ENCODE data around the gene UBL7. TPM values are rescaled to one million over a fixed set of nuclear protein-coding genes. Genes with fewer than 3 reads are reported as not detected.

The UBL7 gene
- polyA plus RNA-seq, 3 donors = 43.4 to 103 (median 95.1) TPM

DNA sequence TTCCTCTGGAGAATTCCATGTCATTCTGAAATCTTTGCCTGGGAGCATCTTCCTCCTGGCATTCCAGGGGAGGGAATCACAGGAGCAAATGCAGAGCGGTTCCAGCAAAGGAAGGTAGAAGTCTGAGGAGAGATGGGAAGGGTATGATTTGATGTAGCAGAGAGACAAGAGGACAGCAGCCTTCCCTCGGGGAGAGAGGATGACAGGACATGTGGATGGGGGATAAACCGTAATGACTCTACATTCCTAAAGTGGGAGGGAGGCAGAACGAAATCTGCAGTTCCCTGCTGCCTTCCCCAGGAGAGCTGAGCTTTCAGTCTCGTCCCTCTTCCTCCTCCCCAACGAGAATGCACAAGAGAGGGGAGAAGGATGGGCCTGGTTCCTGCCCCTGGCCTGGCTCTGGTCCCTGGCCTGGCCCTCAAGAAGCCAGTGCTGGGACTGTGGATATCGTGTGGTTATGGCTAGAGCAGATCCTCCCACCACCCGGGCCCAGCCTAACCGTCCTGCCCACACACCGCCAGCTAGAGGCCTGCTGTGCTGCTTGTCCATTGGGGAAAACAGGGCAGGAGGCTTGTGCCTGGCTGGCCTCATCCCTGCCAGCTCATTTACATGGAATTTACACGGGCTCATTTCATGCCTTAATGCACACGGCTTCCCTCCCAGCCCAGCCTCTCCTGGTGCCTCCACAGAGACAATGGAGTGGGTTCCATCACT lies 53.8 kb downstream of the UBL7 start:
- TF ChIP-seq, protein P1, sequence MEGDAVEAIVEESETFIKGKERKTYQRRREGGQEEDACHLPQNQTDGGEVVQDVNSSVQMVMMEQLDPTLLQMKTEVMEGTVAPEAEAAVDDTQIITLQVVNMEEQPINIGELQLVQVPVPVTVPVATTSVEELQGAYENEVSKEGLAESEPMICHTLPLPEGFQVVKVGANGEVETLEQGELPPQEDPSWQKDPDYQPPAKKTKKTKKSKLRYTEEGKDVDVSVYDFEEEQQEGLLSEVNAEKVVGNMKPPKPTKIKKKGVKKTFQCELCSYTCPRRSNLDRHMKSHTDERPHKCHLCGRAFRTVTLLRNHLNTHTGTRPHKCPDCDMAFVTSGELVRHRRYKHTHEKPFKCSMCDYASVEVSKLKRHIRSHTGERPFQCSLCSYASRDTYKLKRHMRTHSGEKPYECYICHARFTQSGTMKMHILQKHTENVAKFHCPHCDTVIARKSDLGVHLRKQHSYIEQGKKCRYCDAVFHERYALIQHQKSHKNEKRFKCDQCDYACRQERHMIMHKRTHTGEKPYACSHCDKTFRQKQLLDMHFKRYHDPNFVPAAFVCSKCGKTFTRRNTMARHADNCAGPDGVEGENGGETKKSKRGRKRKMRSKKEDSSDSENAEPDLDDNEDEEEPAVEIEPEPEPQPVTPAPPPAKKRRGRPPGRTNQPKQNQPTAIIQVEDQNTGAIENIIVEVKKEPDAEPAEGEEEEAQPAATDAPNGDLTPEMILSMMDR (IDR thresholded peaks at IDR 0.05) = no peak
- no peak overlapping the region for H3K4me3 Mint-ChIP-seq
- Histone ChIP-seq H3K4me1 (ENCODE audit: control insufficient read depth in 1 of 2, insufficient read depth in 2 of 2, low read length in 2 of 2) (peaks cover 21 to 24% of the 10 kb centered on the region in 2 donors), H3K27ac (ENCODE audit: low read depth in 1 of 2, low read length in 2 of 2) (no peak overlapping the region), H3K4me3 (replicated peaks in 1 of 3; ENCODE audit: low read depth in 2 of 3, low read length in 3 of 3) (no peak overlapping the region), H4K20me1 (ENCODE audit: insufficient read depth, low read length) (no peaks in the 10 kb centered on the region), H3K9me3 (replicated peaks in 1 of 2; ENCODE audit: control insufficient read depth in 1 of 2, insufficient read depth in 1 of 2, low read length in 2 of 2) (no peaks in the 10 kb centered on the region), H3K9ac (ENCODE audit: insufficient read depth, low read length, poor library complexity, severe bottlenecking) (no peak overlapping the region), H2AFZ (ENCODE audit: insufficient read depth, low read depth, low read length, poor library complexity, severe bottlenecking) (no peak overlapping the region), H3K79me2 (ENCODE audit: insufficient read depth, low read length) (no peaks in the 10 kb centered on the region), H3K27me3 (ENCODE audit: control insufficient read depth in 2 of 2, insufficient read depth in 2 of 2, low read length in 2 of 2) (no peaks in the 10 kb centered on the region), H3K4me2 (replicated peaks; ENCODE audit: extremely low read depth, low read length, poor library complexity, severe bottlenecking) (no peak overlapping the region), H3K36me3 (replicated peaks in 1 of 2; ENCODE audit: control insufficient read depth in 1 of 2, insufficient read depth in 2 of 2, low read length in 2 of 2) (no peaks in the 10 kb centered on the region)
- H3K27me3 Mint-ChIP-seq (ENCODE audit: low read depth in 3 of 3) = peaks cover 4 to 8% (median 7%) of the 10 kb centered on the region in 3 donors
- H3K4me1 Mint-ChIP-seq = peaks cover 24% of the 10 kb centered on the region
- peaks cover 0 to 2% (median 0%) of the 10 kb centered on the region in 7 donors for H3K9me3 Mint-ChIP-seq
- no peaks in the 10 kb centered on the region for H3K36me3 Mint-ChIP-seq
- intact Hi-C loops (cut with micrococcal nuclease) = no loop called here
- no peak overlapping the region for H3K27ac Mint-ChIP-seq
- DNase-seq = no peak
- 87% methylated on average over 6 of the region's 12 CpGs for WGBS (ENCODE audit: insufficient coverage)

DNA sequence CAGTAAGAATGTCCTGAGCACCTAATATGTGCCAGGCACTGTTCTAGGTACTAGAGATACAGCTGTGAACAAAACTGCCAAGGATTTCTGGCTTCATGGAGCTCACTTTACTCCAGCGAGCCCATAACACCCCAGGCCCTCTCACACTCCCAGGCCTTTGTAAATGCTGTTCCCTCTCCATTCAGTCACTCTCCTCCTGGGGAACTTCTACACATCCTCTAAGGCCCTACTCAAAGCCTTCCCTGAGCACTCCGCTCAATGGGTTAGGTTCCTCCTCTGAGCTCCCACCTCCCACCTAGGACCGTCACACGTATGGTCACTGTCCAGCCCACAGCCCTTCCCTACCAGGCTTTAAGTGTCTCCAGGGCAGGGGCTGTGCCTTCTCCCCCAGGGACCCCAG lies 54.4 kb downstream of the UBL7 start:
- Mint-ChIP-seq H3K27me3 (ENCODE audit: low read depth in 3 of 3) (peaks cover 8 to 13% (median 8%) of the 10 kb centered on the region in 3 donors), H3K27ac (no peak overlapping the region), H3K36me3 (no peaks in the 10 kb centered on the region), H3K4me3 (no peak overlapping the region), H3K4me1 (peaks cover 27% of the 10 kb centered on the region), H3K9me3 (peaks cover 0 to 2% (median 0%) of the 10 kb centered on the region in 7 donors)
- H3K4me1 ChIP-seq (ENCODE audit: control insufficient read depth in 1 of 2, insufficient read depth in 2 of 2, low read length in 2 of 2) = peaks cover 21 to 26% of the 10 kb centered on the region in 2 donors
- no peaks in the 10 kb centered on the region for H3K36me3 ChIP-seq (replicated peaks in 1 of 2; ENCODE audit: control insufficient read depth in 1 of 2, insufficient read depth in 2 of 2, low read length in 2 of 2)
- H3K27ac ChIP-seq (ENCODE audit: low read depth in 1 of 2, low read length in 2 of 2) = no peak overlapping the region
- H3K4me3 ChIP-seq (replicated peaks in 1 of 3; ENCODE audit: low read depth in 2 of 3, low read length in 3 of 3) = no peak overlapping the region
- H3K79me2 ChIP-seq (ENCODE audit: insufficient read depth, low read length) = no peaks in the 10 kb centered on the region
- H3K9ac ChIP-seq (ENCODE audit: insufficient read depth, low read length, poor library complexity, severe bottlenecking) = no peak overlapping the region
- TF ChIP-seq, protein P1 (IDR thresholded peaks at IDR 0.05) = no peak
- H4K20me1 ChIP-seq (ENCODE audit: insufficient read depth, low read length) = no peaks in the 10 kb centered on the region
- no peaks in the 10 kb centered on the region for H3K9me3 ChIP-seq (replicated peaks in 1 of 2; ENCODE audit: control insufficient read depth in 1 of 2, insufficient read depth in 1 of 2, low read length in 2 of 2)
- no peak overlapping the region for H2AFZ ChIP-seq (ENCODE audit: insufficient read depth, low read depth, low read length, poor library complexity, severe bottlenecking)
- intact Hi-C loops (cut with micrococcal nuclease) = no loop called here
- whole genome bisulfite sequencing (ENCODE audit: insufficient coverage) = 90% methylated on average over 4 of the region's 4 CpGs
- no peak for DNase-seq
- no peak overlapping the region for H3K4me2 ChIP-seq (replicated peaks; ENCODE audit: extremely low read depth, low read length, poor library complexity, severe bottlenecking)
- no peaks in the 10 kb centered on the region for H3K27me3 ChIP-seq (ENCODE audit: control insufficient read depth in 2 of 2, insufficient read depth in 2 of 2, low read length in 2 of 2)
